Epithelial cell of proximal tubule (primary cell): ENCODE data around the gene OXNAD1. TPM values are rescaled to one million over a fixed set of nuclear protein-coding genes. Genes with fewer than 3 reads are reported as not detected.

Experiments used
- DNase-seq: peaks from one replicate; pipeline ENCODE4 v3.0.0-alpha.2; 2011; ENCODE audit warnings: low read depth
- H3K4me3 ChIP-seq: 2 replicates; pipeline ENCODE4 v1.5.1; 2011; ENCODE audit warnings: low read depth, mild to moderate bottlenecking, low read length
- total RNA-seq: library from RNA; depleted of rRNA; stranded (reverse); fragments of >200 nt; gene quantifications from 2 replicates; pipeline ENCODE4 v1.2.3, GENCODE V29; 2015
- TF ChIP-seq, protein P1 (sequence below): conservative IDR thresholded peaks from 2 replicates; pipeline ENCODE4 v1.5.1; 2012; ENCODE audit warnings: low read depth, mild to moderate bottlenecking, low read length

The OXNAD1 gene
- total RNA-seq, 1 donor from 2014 or later = 14.2 TPM

DNA sequence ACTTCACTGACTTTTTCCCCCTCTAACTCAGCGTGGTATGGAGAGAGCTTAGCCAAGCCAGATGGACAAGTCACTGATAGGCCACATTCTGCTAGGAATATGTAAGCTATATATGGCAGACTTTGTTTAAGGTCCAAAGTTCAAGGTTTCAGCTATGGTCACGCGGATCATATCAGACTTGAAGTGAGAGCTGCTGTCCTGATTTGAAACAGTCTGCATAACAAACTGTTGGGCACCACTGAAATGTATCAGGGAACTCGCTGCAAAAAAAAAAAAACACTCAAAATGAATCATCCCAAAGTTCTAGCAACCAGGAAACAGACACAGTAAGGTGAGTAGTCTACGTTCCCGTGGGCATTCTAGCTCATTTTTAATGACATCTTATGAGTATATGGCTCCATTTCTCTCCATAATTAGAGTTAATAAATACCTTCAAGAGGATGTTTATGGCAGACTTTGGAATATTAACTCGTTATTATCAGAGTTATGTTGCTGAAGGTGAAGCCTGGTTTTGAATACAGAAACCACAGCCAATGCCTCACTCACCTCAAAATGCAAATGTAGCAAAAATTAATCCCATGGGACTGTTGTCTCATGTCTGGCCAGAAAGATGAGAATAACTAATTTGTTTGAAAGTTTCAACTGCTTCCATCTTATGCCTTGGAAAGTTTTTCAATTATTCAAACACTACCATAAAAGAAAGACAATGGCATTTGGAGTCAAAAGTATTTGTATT is 12.6 kb upstream of the OXNAD1 start:
- no peak for DNase-seq

DNA sequence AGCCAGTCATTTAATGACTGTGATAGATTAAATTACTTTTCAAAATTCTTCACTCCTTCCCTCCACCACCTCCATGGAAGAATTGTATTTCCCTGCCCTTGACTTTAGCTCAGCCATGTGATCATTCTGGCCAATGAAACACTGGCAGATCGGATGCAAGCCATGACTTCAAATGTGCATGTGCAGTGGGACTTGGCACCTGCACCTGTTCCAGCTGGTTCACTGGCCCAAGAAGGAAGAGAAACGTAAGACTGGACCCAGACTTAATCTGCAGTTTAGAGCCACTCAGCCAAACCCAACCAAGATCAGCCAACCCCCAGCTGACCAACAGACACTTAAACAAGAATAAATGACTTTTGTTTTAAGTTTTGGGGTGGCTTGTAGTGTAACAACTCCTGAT is 12.0 kb upstream of the OXNAD1 start:
- H3K4me3 ChIP-seq = no peak overlapping the region
- no peak for DNase-seq
- TF ChIP-seq, protein P1, sequence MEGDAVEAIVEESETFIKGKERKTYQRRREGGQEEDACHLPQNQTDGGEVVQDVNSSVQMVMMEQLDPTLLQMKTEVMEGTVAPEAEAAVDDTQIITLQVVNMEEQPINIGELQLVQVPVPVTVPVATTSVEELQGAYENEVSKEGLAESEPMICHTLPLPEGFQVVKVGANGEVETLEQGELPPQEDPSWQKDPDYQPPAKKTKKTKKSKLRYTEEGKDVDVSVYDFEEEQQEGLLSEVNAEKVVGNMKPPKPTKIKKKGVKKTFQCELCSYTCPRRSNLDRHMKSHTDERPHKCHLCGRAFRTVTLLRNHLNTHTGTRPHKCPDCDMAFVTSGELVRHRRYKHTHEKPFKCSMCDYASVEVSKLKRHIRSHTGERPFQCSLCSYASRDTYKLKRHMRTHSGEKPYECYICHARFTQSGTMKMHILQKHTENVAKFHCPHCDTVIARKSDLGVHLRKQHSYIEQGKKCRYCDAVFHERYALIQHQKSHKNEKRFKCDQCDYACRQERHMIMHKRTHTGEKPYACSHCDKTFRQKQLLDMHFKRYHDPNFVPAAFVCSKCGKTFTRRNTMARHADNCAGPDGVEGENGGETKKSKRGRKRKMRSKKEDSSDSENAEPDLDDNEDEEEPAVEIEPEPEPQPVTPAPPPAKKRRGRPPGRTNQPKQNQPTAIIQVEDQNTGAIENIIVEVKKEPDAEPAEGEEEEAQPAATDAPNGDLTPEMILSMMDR = no peak

More for the DNA sequence above, 12.6 kb upstream of the OXNAD1 start:
- TF ChIP-seq, protein P1 = no peak
- H3K4me3 ChIP-seq = no peak overlapping the region

DNA sequence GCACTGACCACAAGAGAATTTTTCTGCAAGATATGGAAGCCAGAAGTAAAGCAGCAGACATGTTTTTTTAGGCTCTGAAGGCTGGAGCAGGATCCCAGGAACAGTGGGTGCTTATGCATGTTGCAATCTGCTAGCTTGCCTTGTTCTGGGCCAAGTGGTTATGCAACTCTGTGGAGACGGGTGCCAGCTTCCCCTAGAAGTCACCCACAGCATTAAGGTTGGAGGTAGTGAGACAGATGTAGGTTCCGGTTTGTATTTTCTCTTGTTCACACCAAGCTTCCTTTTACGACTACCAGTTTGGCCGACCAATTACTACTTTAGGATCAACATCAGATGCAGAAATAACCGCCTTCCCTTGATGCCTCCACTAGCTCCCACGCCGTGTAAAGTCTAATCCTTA is 11.4 kb upstream of the OXNAD1 start:
- no peak for DNase-seq
- no peak overlapping the region for H3K4me3 ChIP-seq
- TF ChIP-seq, protein P1 = no peak

DNA sequence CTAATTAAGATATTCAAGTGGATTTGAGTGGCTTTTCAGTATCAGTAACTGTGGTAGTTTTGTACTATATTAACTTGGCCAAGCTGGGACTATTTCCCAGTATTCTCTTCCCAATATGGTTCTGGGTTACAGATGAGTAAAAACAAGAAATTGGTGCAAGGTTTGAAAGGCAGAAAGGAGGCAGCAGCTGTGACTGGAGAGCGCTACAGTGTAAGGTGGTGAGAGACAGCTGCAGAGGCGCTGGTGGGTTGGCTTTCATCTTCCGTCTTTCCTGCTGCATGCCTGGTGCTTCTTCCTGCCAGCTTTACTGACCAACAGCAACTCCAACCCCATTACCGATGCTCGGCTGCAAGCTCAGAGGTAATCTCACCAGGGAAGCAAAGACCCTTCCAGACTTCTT is 10.1 kb upstream of the OXNAD1 start:
- DNase-seq = no peak
- H3K4me3 ChIP-seq = no peak overlapping the region
- TF ChIP-seq, protein P1 = no peak

DNA sequence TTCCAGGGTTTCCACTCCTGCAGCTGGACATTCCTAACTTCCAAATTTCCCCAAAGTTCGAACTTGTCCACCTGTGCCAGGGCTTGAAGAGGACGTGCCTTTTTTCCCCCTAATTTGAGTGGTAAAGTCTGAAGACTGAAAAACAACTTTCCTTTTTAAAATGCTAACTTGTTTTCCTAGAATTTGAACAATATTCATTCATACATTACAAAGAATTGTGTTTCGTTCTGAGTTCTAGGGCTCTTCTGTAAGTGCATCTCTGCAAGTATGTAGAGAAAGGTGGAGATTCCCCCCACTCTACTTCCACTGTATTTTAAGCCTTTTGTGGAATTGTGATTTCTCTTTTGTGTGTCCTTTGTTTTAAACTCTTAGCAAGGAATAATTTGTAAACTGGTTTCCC is 9.7 kb upstream of the OXNAD1 start:
- TF ChIP-seq, protein P1 = no peak
- no peak for DNase-seq
- no peak overlapping the region for H3K4me3 ChIP-seq

DNA sequence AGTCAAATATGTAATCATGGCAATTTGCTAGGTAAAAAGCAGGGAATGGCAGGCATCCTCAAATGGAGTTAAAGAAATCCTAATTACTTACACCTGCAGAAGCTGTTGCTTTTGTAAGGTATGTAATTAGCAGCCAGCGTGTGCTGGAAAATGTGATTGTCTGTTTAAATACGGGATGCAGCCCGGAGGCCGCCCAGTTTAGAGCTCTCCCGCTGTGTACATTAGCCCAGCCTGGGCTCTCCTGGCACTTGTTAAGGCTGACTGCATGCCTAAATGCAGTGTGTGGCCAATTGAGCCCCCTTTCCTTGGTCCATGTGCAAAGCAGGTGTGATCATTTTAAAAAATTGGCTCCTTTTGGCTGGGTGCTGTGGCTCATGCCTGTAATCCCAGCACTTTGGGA is 9.3 kb upstream of the OXNAD1 start:
- no peak overlapping the region for H3K4me3 ChIP-seq
- DNase-seq = no peak

More for the DNA sequence above, 9.3 kb upstream of the OXNAD1 start:
- TF ChIP-seq, protein P1 = no peak
